ENCODE results near the gene PTAFR.

- TF ChIP-seq EZH2 (IDR thresholded peaks at IDR 0.05; ENCODE audit: borderline replicate concordance, low read length), result no peak
- no peak for TF ChIP-seq CTCF (IDR thresholded peaks at IDR 0.05; ENCODE audit: low read length)
Observed at GRCh38 chr1:28160782-28161266, 15.7 kb downstream of the PTAFR start.
